Endodermal cell (in vitro differentiated cells): ENCODE data around the gene DRD2. TPM values are rescaled to one million over a fixed set of nuclear protein-coding genes. Genes with fewer than 3 reads are reported as not detected.

Experiments
- DNase-seq: peaks from one replicate; pipeline ENCODE4 v3.0.0-alpha.2; 2017
- H3K27ac ChIP-seq: 2 replicates; pipeline ENCODE4 v1.5.1; 2013; ENCODE audit warnings: mild to moderate bottlenecking, low read depth, low read length, moderate library complexity
- H3K27me3 ChIP-seq: 2 replicates; pipeline ENCODE4 v1.6.1; 2013; ENCODE audit warnings: mild to moderate bottlenecking, low read length, moderate library complexity; ENCODE audit not compliant: insufficient read depth, control insufficient read depth, poor library complexity, severe bottlenecking
- H3K36me3 ChIP-seq: 2 replicates; pipeline ENCODE4 v1.7.0; 2013; ENCODE audit warnings: mild to moderate bottlenecking, low read length, moderate library complexity; ENCODE audit not compliant: control insufficient read depth, insufficient read depth
- H3K4me1 ChIP-seq: one replicate; pipeline ENCODE4 v1.7.0; 2013; ENCODE audit warnings: low read length; ENCODE audit not compliant: control insufficient read depth, insufficient read depth
- H3K4me3 ChIP-seq: 2 replicates; pipeline ENCODE4 v1.5.1; 2013; ENCODE audit warnings: mild to moderate bottlenecking, low read length, moderate library complexity
- H3K9ac ChIP-seq: 2 replicates; pipeline ENCODE4 v1.6.1; 2013; ENCODE audit warnings: mild to moderate bottlenecking, low read length, moderate library complexity; ENCODE audit not compliant: poor library complexity, severe bottlenecking; ENCODE audit errors: extremely low read depth
- H3K9me3 ChIP-seq: 2 replicates; pipeline ENCODE4 v1.6.1; 2013; ENCODE audit warnings: mild to moderate bottlenecking, low read length, moderate library complexity; ENCODE audit not compliant: control insufficient read depth
- H3K27ac Mint-ChIP-seq: 2 replicates; pipeline ENCODE4 v1.8.0; 2020; ENCODE audit warnings: mixed read lengths
- H3K27me3 Mint-ChIP-seq: 2 replicates; pipeline ENCODE4 v1.8.0; 2021; ENCODE audit warnings: mild to moderate bottlenecking, mixed read lengths; ENCODE audit not compliant: insufficient read depth
- H3K36me3 Mint-ChIP-seq: 2 replicates; pipeline ENCODE4 v1.8.0; 2020; ENCODE audit warnings: low read depth, mixed read lengths
- H3K4me1 Mint-ChIP-seq: 2 replicates; pipeline ENCODE4 v1.8.0; 2020; ENCODE audit warnings: mixed read lengths
- H3K4me3 Mint-ChIP-seq: 2 replicates; pipeline ENCODE4 v1.8.0; 2020; ENCODE audit warnings: mild to moderate bottlenecking, moderate library complexity, mixed read lengths
- H3K9me3 Mint-ChIP-seq: 2 replicates; pipeline ENCODE4 v1.8.0; 2020; ENCODE audit warnings: mild to moderate bottlenecking, mixed read lengths
- WGBS, 2 experiments: methylation state at CpG; one replicate each; pipeline versions ENCODE4 v1.1.5 to v1.1.7; 2013; ENCODE audit warnings: missing lambda C conversion rate in 2 of 2, mixed read lengths in 1 of 2; ENCODE audit not compliant: insufficient coverage in 1 of 2, insufficient read length in 1 of 2; 5-methylcytosine and 5-hydroxymethylcytosine counted together
- total RNA-seq, 2 donors: library from RNA; stranded (reverse); fragmentation: NEBNext Ultra II Directional in 1 of 2; extraction: Animal tissue kit (Norgen Biotek cat#: 25700) in 1 of 2; gene quantifications; 2 replicates in 1 of 2; 3 replicates in 1 of 2; pipeline ENCODE4 v1.2.1, GENCODE V29; 2021
- TF ChIP-seq, protein P1 (sequence below): fragments of 200-600 bp; sonication (generic); conservative IDR thresholded peaks from 2 replicates; pipeline ENCODE4 v1.5.0; 2021; ENCODE audit warnings: antibody characterized with exemption, mild to moderate bottlenecking

DRD2 gene
- total RNA-seq, 2 donors from 2014 or later: 0.35 to 2.1 TPM

DNA sequence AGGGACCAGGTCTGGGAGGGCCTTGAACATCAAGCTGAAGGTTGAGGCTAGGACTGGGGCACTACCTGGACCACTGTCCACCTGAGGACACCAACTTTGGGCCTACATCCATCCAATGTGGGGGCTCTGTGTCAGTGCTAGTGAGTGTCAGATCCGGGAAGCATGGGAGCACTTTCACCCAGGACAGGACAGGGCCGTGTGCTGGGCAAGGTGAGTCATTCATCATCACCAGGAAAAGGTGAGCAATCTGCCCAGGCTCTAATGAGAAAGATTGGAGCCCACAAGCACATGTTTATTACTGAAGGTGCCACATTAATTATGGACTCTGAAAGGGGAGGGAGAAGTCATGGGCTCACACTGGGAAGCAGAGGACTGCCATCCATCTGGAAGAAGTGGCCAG lies 39.7 kb upstream of the DRD2 start:
- Mint-ChIP-seq H3K4me1 (peaks cover 2% of the 10 kb centered on the region), H3K27me3 (peaks cover 24% of the 10 kb centered on the region), H3K27ac (no peak overlapping the region), H3K9me3 (no peaks in the 10 kb centered on the region), H3K36me3 (no peaks in the 10 kb centered on the region), H3K4me3 (no peak overlapping the region)
- TF ChIP-seq, protein P1, sequence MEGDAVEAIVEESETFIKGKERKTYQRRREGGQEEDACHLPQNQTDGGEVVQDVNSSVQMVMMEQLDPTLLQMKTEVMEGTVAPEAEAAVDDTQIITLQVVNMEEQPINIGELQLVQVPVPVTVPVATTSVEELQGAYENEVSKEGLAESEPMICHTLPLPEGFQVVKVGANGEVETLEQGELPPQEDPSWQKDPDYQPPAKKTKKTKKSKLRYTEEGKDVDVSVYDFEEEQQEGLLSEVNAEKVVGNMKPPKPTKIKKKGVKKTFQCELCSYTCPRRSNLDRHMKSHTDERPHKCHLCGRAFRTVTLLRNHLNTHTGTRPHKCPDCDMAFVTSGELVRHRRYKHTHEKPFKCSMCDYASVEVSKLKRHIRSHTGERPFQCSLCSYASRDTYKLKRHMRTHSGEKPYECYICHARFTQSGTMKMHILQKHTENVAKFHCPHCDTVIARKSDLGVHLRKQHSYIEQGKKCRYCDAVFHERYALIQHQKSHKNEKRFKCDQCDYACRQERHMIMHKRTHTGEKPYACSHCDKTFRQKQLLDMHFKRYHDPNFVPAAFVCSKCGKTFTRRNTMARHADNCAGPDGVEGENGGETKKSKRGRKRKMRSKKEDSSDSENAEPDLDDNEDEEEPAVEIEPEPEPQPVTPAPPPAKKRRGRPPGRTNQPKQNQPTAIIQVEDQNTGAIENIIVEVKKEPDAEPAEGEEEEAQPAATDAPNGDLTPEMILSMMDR: no peak
- Histone ChIP-seq H3K27me3 (no peaks in the 10 kb centered on the region), H3K9ac (no peak overlapping the region), H3K9me3 (no peaks in the 10 kb centered on the region), H3K4me1 (peaks cover 1% of the 10 kb centered on the region), H3K27ac (no peak overlapping the region), H3K36me3 (no peaks in the 10 kb centered on the region), H3K4me3 (no peak overlapping the region)
- no peak for DNase-seq
- 91 to 94% methylated on average over 2 of the region's 2 CpGs for WGBS, 2 experiments

DNA sequence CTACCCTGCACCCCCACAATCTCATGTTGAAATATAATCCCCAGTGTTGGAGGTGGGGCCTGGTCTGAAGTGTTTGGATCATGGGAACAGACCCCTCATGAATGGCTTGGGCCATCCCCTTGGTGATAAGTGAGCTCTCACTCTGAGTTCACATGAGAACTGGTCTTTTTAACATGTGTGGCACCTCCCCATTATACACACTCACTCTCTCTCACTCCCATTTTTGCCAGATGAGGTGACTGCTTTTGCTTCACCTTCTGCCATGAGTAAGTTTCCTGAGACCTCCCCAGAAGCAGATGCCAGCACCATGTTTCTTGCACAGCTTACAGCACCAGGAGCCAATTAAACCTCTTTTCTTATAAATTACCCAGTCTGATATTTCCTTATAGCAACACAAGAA lies 32.1 kb upstream of the DRD2 start:
- Mint-ChIP-seq H3K4me1 (peaks cover 17% of the 10 kb centered on the region), H3K27me3 (peaks cover 12% of the 10 kb centered on the region), H3K4me3 (no peak overlapping the region), H3K27ac (no peak overlapping the region), H3K36me3 (no peaks in the 10 kb centered on the region), H3K9me3 (no peaks in the 10 kb centered on the region)
- no peaks in the 10 kb centered on the region for H3K36me3 ChIP-seq
- H3K4me3 ChIP-seq: no peak overlapping the region
- H3K4me1 ChIP-seq: peaks cover 8% of the 10 kb centered on the region
- no peaks in the 10 kb centered on the region for H3K9me3 ChIP-seq
- no peak overlapping the region for H3K27ac ChIP-seq
- no peak overlapping the region for H3K9ac ChIP-seq
- TF ChIP-seq, protein P1: no peak
- no peaks in the 10 kb centered on the region for H3K27me3 ChIP-seq
- DNase-seq: no peak

DNA sequence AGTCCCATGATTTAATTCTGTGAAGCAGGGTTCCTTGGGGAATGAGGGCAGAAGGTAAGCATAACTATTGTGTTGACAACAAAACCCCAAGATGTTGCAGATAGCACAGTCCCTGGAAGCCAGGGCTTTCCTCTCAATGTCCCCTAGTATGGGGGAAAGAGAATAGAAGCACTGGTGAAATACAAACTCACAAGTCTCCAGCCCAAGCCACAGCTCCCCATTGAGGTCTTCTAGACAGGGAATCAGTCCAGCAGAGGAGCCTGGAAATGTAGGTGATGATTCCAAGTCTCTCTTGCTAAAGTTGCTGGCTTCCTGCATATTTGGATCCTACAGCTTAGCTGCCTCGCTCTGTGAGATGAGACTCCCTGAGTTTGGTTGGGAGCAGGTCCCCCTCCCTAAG lies 31.7 kb upstream of the DRD2 start:
- H3K4me1 ChIP-seq: peaks cover 8% of the 10 kb centered on the region
- Mint-ChIP-seq H3K36me3 (no peaks in the 10 kb centered on the region), H3K27ac (no peak overlapping the region), H3K4me1 (peaks cover 17% of the 10 kb centered on the region), H3K9me3 (no peaks in the 10 kb centered on the region), H3K4me3 (no peak overlapping the region), H3K27me3 (peaks cover 14% of the 10 kb centered on the region)
- 86% methylated on average over 1 of the region's 1 CpG; no CpG with 5 or more reads in 1 of the 2 experiments for WGBS, 2 experiments
- no peaks in the 10 kb centered on the region for H3K27me3 ChIP-seq
- TF ChIP-seq, protein P1: no peak
- H3K36me3 ChIP-seq: no peaks in the 10 kb centered on the region
- H3K9me3 ChIP-seq: no peaks in the 10 kb centered on the region
- no peak overlapping the region for H3K4me3 ChIP-seq
- H3K27ac ChIP-seq: no peak overlapping the region
- no peak overlapping the region for H3K9ac ChIP-seq
- no peak for DNase-seq
